AML-193 (cell line): ENCODE measurements around the gene ARL1.
A peak's percentile ranks its signal among the peaks of the same experiment; 100 is the strongest.
"Not testable (repeated sequence)": the region's sequence is repeated elsewhere in the genome, so short reads cannot be mapped to it uniquely, and the experiment has no call there.

ENCODE experiments used
- DNase-seq, 2 experiments: peaks; one replicate each; lab custom pipeline; 2025; lab: John Stamatoyannopoulos, UW

Gene ARL1

GRCh38 chr12:101407436-101408345 is at the start of gene ARL1:
Gene ARL1 (minus strand): TSS chr12:101407772. CDS start chr12:101407645, 127 bp downstream.
- DNase-seq = peak; percentile 71 to 76

- no peak for DNase-seq
Measured at GRCh38 chr12:101455685-101456084, 48.1 kb upstream of the ARL1 start.

- no peak for DNase-seq
Measured at GRCh38 chr12:101441461-101442224, 34.1 kb upstream of the ARL1 start.

- DNase-seq = no peak
Measured at GRCh38 chr12:101439236-101439635, 31.7 kb upstream of the ARL1 start.

- DNase-seq = no peak
Measured at GRCh38 chr12:101436136-101436535, 28.6 kb upstream of the ARL1 start.

GRCh38 chr12:101430456-101430855 is 22.9 kb upstream of the ARL1 start:
- peak; percentile 52 to 67 for DNase-seq

- no peak for DNase-seq
Measured at GRCh38 chr12:101424620-101425019, 17.0 kb upstream of the ARL1 start.

GRCh38 chr12:101422066-101422465 is 14.5 kb upstream of the ARL1 start:
- DNase-seq = not testable (repeated sequence)

- no peak for DNase-seq
Measured at GRCh38 chr12:101415228-101415627, 7.7 kb upstream of the ARL1 start.

- peak; percentile 68 to 72 for DNase-seq
Measured at GRCh38 chr12:101414533-101415119, 7.1 kb upstream of the ARL1 start.

GRCh38 chr12:101410169-101410568 is 2.6 kb upstream of the ARL1 start:
- not testable (repeated sequence) for DNase-seq

- no peak for DNase-seq
Measured at GRCh38 chr12:101407049-101407435, 530 bp downstream of the ARL1 start.

- DNase-seq = not testable (repeated sequence)
Measured at GRCh38 chr12:101391181-101391580, 16.4 kb downstream of the ARL1 start.

- no peak for DNase-seq
Measured at GRCh38 chr12:101379149-101379548, 28.4 kb downstream of the ARL1 start.

- DNase-seq = no peak
Measured at GRCh38 chr12:101375573-101375972, 32.0 kb downstream of the ARL1 start.

GRCh38 chr12:101372431-101372830 is 35.1 kb downstream of the ARL1 start:
- no peak for DNase-seq

- DNase-seq = no peak
Measured at GRCh38 chr12:101368016-101368415, 39.6 kb downstream of the ARL1 start.

GRCh38 chr12:101361455-101361854 is 46.1 kb downstream of the ARL1 start:
- no peak for DNase-seq

GRCh38 chr12:101356794-101357193 is 50.8 kb downstream of the ARL1 start:
- peak in 1 of 2 experiments; percentile 2 for DNase-seq

- DNase-seq = no peak
Measured at GRCh38 chr12:101351682-101352081, 55.9 kb downstream of the ARL1 start.

GRCh38 chr12:101343893-101344292 is 63.7 kb downstream of the ARL1 start:
- no peak for DNase-seq
